ENCODE data around the gene ZNF280D.

Gene ZNF280D

GRCh38 chr15:56739474-56739873, 6.2 kb upstream of the ZNF280D start:
- Histone ChIP-seq H3K36me3 (ENCODE audit: insufficient read depth, low read length) (no peaks in the 10 kb centered on the region), H2AFZ (ENCODE audit: low read depth, low read length) (no peak overlapping the region), H3K9me3 (ENCODE audit: low read length) (peaks cover under 1% of the 10 kb centered on the region), H3K4me1 (ENCODE audit: insufficient read depth, low read length) (peaks cover 18% of the 10 kb centered on the region), H3K27me3 (ENCODE audit: insufficient read depth, low read length) (no peaks in the 10 kb centered on the region), H3K4me3 (ENCODE audit: low read length) (no peak overlapping the region)

- Histone ChIP-seq H3K4me3 (ENCODE audit: low read length) (no peak overlapping the region), H3K4me1 (ENCODE audit: insufficient read depth, low read length) (peaks cover 18% of the 10 kb centered on the region), H3K36me3 (ENCODE audit: insufficient read depth, low read length) (no peaks in the 10 kb centered on the region), H3K27me3 (ENCODE audit: insufficient read depth, low read length) (no peaks in the 10 kb centered on the region), H2AFZ (ENCODE audit: low read depth, low read length) (no peak overlapping the region), H3K9me3 (ENCODE audit: low read length) (peaks cover 4% of the 10 kb centered on the region)
Observed at GRCh38 chr15:56737791-56738190, 4.5 kb upstream of the ZNF280D start.

GRCh38 chr15:56736881-56737707, 3.8 kb upstream of the ZNF280D start:
- H3K36me3 ChIP-seq (ENCODE audit: insufficient read depth, low read length): no peaks in the 10 kb centered on the region

GRCh38 chr15:56736308-56736707, 3.0 kb upstream of the ZNF280D start:
- Histone ChIP-seq H3K9me3 (ENCODE audit: low read length) (peaks cover 4% of the 10 kb centered on the region), H3K27me3 (ENCODE audit: insufficient read depth, low read length) (no peaks in the 10 kb centered on the region), H3K36me3 (ENCODE audit: insufficient read depth, low read length) (no peaks in the 10 kb centered on the region), H3K4me1 (ENCODE audit: insufficient read depth, low read length) (peaks cover 18% of the 10 kb centered on the region), H3K4me3 (ENCODE audit: low read length) (no peak overlapping the region), H2AFZ (ENCODE audit: low read depth, low read length) (no peak overlapping the region)

More at GRCh38 chr15:56736881-56737707, 3.8 kb upstream of the ZNF280D start:
- no peak overlapping the region for H2AFZ ChIP-seq (ENCODE audit: low read depth, low read length)
- H3K9me3 ChIP-seq (ENCODE audit: low read length): peaks cover 4% of the 10 kb centered on the region
- H3K4me1 ChIP-seq (ENCODE audit: insufficient read depth, low read length): peaks cover 18% of the 10 kb centered on the region
- no peaks in the 10 kb centered on the region for H3K27me3 ChIP-seq (ENCODE audit: insufficient read depth, low read length)
- no peak overlapping the region for H3K4me3 ChIP-seq (ENCODE audit: low read length)

GRCh38 chr15:56735589-56735988, 2.3 kb upstream of the ZNF280D start:
- Histone ChIP-seq H3K4me3 (ENCODE audit: low read length) (no peak overlapping the region), H2AFZ (ENCODE audit: low read depth, low read length) (no peak overlapping the region), H3K36me3 (ENCODE audit: insufficient read depth, low read length) (no peaks in the 10 kb centered on the region), H3K9me3 (ENCODE audit: low read length) (peaks cover 4% of the 10 kb centered on the region), H3K27me3 (ENCODE audit: insufficient read depth, low read length) (no peaks in the 10 kb centered on the region), H3K4me1 (ENCODE audit: insufficient read depth, low read length) (peaks cover 18% of the 10 kb centered on the region)

- H3K4me1 ChIP-seq (ENCODE audit: insufficient read depth, low read length): peaks cover 18% of the 10 kb centered on the region
- H3K4me3 ChIP-seq (ENCODE audit: low read length): no peak overlapping the region
- no peaks in the 10 kb centered on the region for H3K36me3 ChIP-seq (ENCODE audit: insufficient read depth, low read length)
- no peak overlapping the region for H2AFZ ChIP-seq (ENCODE audit: low read depth, low read length)
- H3K27me3 ChIP-seq (ENCODE audit: insufficient read depth, low read length): no peaks in the 10 kb centered on the region
- peaks cover 4% of the 10 kb centered on the region for H3K9me3 ChIP-seq (ENCODE audit: low read length)
Observed at GRCh38 chr15:56734013-56734635, 815 bp upstream of the ZNF280D start.

- H3K36me3 ChIP-seq (ENCODE audit: insufficient read depth, low read length): no peaks in the 10 kb centered on the region
- H3K27me3 ChIP-seq (ENCODE audit: insufficient read depth, low read length): no peaks in the 10 kb centered on the region
- no peak overlapping the region for H3K4me3 ChIP-seq (ENCODE audit: low read length)
- H3K9me3 ChIP-seq (ENCODE audit: low read length): peaks cover 4% of the 10 kb centered on the region
- peaks cover 15% of the 10 kb centered on the region for H3K4me1 ChIP-seq (ENCODE audit: insufficient read depth, low read length)
- no peak overlapping the region for H2AFZ ChIP-seq (ENCODE audit: low read depth, low read length)
Observed at GRCh38 chr15:56732886-56733135, 498 bp downstream of the ZNF280D start.

- Histone ChIP-seq H3K36me3 (ENCODE audit: insufficient read depth, low read length) (no peaks in the 10 kb centered on the region), H2AFZ (ENCODE audit: low read depth, low read length) (no peak overlapping the region), H3K9me3 (ENCODE audit: low read length) (peaks cover 4% of the 10 kb centered on the region), H3K4me3 (ENCODE audit: low read length) (no peak overlapping the region), H3K4me1 (ENCODE audit: insufficient read depth, low read length) (peaks cover 10% of the 10 kb centered on the region), H3K27me3 (ENCODE audit: insufficient read depth, low read length) (no peaks in the 10 kb centered on the region)
Observed at GRCh38 chr15:56732135-56732885, 999 bp downstream of the ZNF280D start.

GRCh38 chr15:56731548-56731947, 1.8 kb downstream of the ZNF280D start:
- peaks cover 3% of the 10 kb centered on the region for H3K4me1 ChIP-seq (ENCODE audit: insufficient read depth, low read length)
- H3K36me3 ChIP-seq (ENCODE audit: insufficient read depth, low read length): no peaks in the 10 kb centered on the region
- H3K4me3 ChIP-seq (ENCODE audit: low read length): no peak overlapping the region
- peaks cover 4% of the 10 kb centered on the region for H3K9me3 ChIP-seq (ENCODE audit: low read length)
- no peak overlapping the region for H2AFZ ChIP-seq (ENCODE audit: low read depth, low read length)
- H3K27me3 ChIP-seq (ENCODE audit: insufficient read depth, low read length): no peaks in the 10 kb centered on the region

GRCh38 chr15:56729561-56729960, 3.7 kb downstream of the ZNF280D start:
- Histone ChIP-seq H3K4me1 (ENCODE audit: insufficient read depth, low read length) (no peaks in the 10 kb centered on the region), H3K36me3 (ENCODE audit: insufficient read depth, low read length) (no peaks in the 10 kb centered on the region), H3K27me3 (ENCODE audit: insufficient read depth, low read length) (no peaks in the 10 kb centered on the region), H2AFZ (ENCODE audit: low read depth, low read length) (no peak overlapping the region), H3K9me3 (ENCODE audit: low read length) (peaks cover 4% of the 10 kb centered on the region), H3K4me3 (ENCODE audit: low read length) (no peak overlapping the region)

GRCh38 chr15:56725386-56725785, 7.9 kb downstream of the ZNF280D start:
- H3K9me3 ChIP-seq (ENCODE audit: low read length): no peaks in the 10 kb centered on the region
- H3K27me3 ChIP-seq (ENCODE audit: insufficient read depth, low read length): no peaks in the 10 kb centered on the region
- no peaks in the 10 kb centered on the region for H3K4me1 ChIP-seq (ENCODE audit: insufficient read depth, low read length)
- H3K4me3 ChIP-seq (ENCODE audit: low read length): no peak overlapping the region
- no peaks in the 10 kb centered on the region for H3K36me3 ChIP-seq (ENCODE audit: insufficient read depth, low read length)
- no peak overlapping the region for H2AFZ ChIP-seq (ENCODE audit: low read depth, low read length)

GRCh38 chr15:56724232-56724631, 9.1 kb downstream of the ZNF280D start:
- H2AFZ ChIP-seq (ENCODE audit: low read depth, low read length): no peak overlapping the region
- no peaks in the 10 kb centered on the region for H3K36me3 ChIP-seq (ENCODE audit: insufficient read depth, low read length)
- H3K4me1 ChIP-seq (ENCODE audit: insufficient read depth, low read length): no peaks in the 10 kb centered on the region
- no peaks in the 10 kb centered on the region for H3K27me3 ChIP-seq (ENCODE audit: insufficient read depth, low read length)
- H3K4me3 ChIP-seq (ENCODE audit: low read length): no peak overlapping the region
- no peaks in the 10 kb centered on the region for H3K9me3 ChIP-seq (ENCODE audit: low read length)

GRCh38 chr15:56723787-56724186, 9.5 kb downstream of the ZNF280D start:
- H3K27me3 ChIP-seq (ENCODE audit: insufficient read depth, low read length): no peaks in the 10 kb centered on the region
- H3K4me1 ChIP-seq (ENCODE audit: insufficient read depth, low read length): no peaks in the 10 kb centered on the region
- no peak overlapping the region for H3K4me3 ChIP-seq (ENCODE audit: low read length)
- H3K36me3 ChIP-seq (ENCODE audit: insufficient read depth, low read length): no peaks in the 10 kb centered on the region
- no peaks in the 10 kb centered on the region for H3K9me3 ChIP-seq (ENCODE audit: low read length)
- no peak overlapping the region for H2AFZ ChIP-seq (ENCODE audit: low read depth, low read length)
